Measurements from ENCODE around the gene ZDHHC7. TPM values are rescaled to one million over a fixed set of nuclear protein-coding genes. Genes with fewer than 3 reads are reported as not detected.
A peak's percentile ranks its signal among the peaks of the same experiment; 100 is the strongest.

The ZDHHC7 gene
- total RNA-seq, 1 donor from 2014 or later: 37.3 TPM

DNA sequence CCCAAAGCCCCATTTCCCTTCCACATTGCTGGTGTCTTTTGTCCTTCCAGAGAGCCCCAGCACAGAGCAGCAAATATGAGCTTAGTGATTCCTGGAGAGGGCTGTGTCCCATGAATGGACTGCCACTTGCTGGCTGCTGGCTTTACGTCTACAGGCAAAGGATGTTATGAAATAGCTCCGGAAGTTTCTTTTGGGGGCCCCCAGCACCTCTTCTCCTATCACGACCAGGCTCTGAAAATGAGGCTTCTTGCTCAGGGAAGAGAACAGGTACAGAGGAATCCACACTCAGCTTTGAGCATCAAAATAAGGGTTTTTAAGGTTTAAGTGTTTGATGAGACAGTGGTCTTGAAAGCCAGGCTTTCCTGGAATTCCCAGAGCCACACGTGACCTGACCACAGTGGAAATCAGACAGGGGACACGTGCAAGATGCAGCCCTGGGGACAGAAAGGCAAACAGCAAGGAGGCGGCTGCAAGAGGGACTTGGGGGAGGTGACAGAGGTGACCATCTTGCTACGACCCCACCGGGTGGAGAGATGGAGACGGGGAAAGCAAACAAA, 58.1 kb downstream of the ZDHHC7 start:
- Histone ChIP-seq H3K4me1 (peaks cover 21% of the 10 kb centered on the region), H3K27me3 (no peaks in the 10 kb centered on the region), H3K27ac (peak overlapping the region; percentile 76), H3K4me3 (no peak overlapping the region), H3K9me3 (no peaks in the 10 kb centered on the region), H3K36me3 (no peaks in the 10 kb centered on the region)
- DNase-seq (ENCODE audit: extremely low spot score in 2 of 2): no peak
- intact Hi-C loops (cut with DNase I): loop anchor here (5.0 kb wide), 1 partner anchor 196 kb away; no protein-coding TSS in a partner anchor
- TF ChIP-seq POLR2AphosphoS5 (IDR thresholded peaks at IDR 0.05; ENCODE audit: insufficient read depth in 1 of 2, low read depth in 1 of 2): no peak
- no peak for TF ChIP-seq POLR2A (IDR thresholded peaks at IDR 0.05)
- TF ChIP-seq, protein P1, sequence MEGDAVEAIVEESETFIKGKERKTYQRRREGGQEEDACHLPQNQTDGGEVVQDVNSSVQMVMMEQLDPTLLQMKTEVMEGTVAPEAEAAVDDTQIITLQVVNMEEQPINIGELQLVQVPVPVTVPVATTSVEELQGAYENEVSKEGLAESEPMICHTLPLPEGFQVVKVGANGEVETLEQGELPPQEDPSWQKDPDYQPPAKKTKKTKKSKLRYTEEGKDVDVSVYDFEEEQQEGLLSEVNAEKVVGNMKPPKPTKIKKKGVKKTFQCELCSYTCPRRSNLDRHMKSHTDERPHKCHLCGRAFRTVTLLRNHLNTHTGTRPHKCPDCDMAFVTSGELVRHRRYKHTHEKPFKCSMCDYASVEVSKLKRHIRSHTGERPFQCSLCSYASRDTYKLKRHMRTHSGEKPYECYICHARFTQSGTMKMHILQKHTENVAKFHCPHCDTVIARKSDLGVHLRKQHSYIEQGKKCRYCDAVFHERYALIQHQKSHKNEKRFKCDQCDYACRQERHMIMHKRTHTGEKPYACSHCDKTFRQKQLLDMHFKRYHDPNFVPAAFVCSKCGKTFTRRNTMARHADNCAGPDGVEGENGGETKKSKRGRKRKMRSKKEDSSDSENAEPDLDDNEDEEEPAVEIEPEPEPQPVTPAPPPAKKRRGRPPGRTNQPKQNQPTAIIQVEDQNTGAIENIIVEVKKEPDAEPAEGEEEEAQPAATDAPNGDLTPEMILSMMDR (IDR thresholded peaks at IDR 0.05): no peak

- intact Hi-C loops (cut with DNase I): loop anchor here (5.0 kb wide), 1 partner anchor 195 kb away; no protein-coding TSS in a partner anchor
- TF ChIP-seq POLR2AphosphoS5 (IDR thresholded peaks at IDR 0.05; ENCODE audit: insufficient read depth in 1 of 2, low read depth in 1 of 2) (peak in 1 of 2 donors; percentile 59), POLR2A (IDR thresholded peaks at IDR 0.05) (no peak)
- TF ChIP-seq, protein P1 (IDR thresholded peaks at IDR 0.05): peak; percentile 81 to 94 (median 92)
- H3K27me3 ChIP-seq: no peaks in the 10 kb centered on the region
- no peak overlapping the region for H3K4me3 ChIP-seq
- H3K4me1 ChIP-seq: peaks cover 26% of the 10 kb centered on the region
- H3K9me3 ChIP-seq: no peaks in the 10 kb centered on the region
- no peaks in the 10 kb centered on the region for H3K36me3 ChIP-seq
- DNase-seq (ENCODE audit: extremely low spot score in 2 of 2): no peak
- peak overlapping the region; percentile 76 for H3K27ac ChIP-seq
Observed at GRCh38 chr16:84952335-84953189, 58.8 kb downstream of the ZDHHC7 start.

DNA sequence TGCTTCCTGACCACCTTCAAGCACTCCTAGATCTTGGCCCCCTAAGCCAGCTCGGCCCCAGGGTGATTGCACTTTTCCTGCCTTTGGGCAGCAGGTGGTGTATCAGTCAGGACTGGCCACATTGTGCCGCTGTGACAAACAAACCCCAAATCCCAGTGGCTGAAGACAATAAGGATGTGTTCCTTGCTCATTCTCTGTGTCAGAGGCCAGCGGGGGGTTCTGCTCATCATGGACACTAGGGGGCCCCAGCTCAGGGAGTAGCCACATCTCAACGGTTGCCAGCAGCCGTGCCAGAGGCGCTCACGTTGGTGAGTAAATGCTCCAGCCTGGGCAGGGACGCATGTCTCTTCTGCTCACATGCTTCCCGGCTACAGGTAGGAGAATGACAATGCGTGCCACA, 60.4 kb downstream of the ZDHHC7 start:
- peaks cover 38% of the 10 kb centered on the region for H3K4me1 ChIP-seq
- H3K27ac ChIP-seq: no peak overlapping the region
- H3K36me3 ChIP-seq: no peaks in the 10 kb centered on the region
- H3K9me3 ChIP-seq: no peaks in the 10 kb centered on the region
- TF ChIP-seq POLR2AphosphoS5 (IDR thresholded peaks at IDR 0.05; ENCODE audit: insufficient read depth in 1 of 2, low read depth in 1 of 2) (no peak), POLR2A (IDR thresholded peaks at IDR 0.05) (no peak)
- TF ChIP-seq, protein P1 (IDR thresholded peaks at IDR 0.05): no peak
- H3K27me3 ChIP-seq: no peaks in the 10 kb centered on the region
- DNase-seq (ENCODE audit: extremely low spot score in 2 of 2): no peak
- intact Hi-C loops (cut with DNase I): loop anchor here (5.0 kb wide), 1 partner anchor 194 kb away; no protein-coding TSS in a partner anchor
- H3K4me3 ChIP-seq: no peak overlapping the region

GRCh38 chr16:84949772-84950436, 61.4 kb downstream of the ZDHHC7 start:
- TF ChIP-seq POLR2AphosphoS5 (IDR thresholded peaks at IDR 0.05; ENCODE audit: insufficient read depth in 1 of 2, low read depth in 1 of 2) (no peak), POLR2A (IDR thresholded peaks at IDR 0.05) (no peak)
- TF ChIP-seq, protein P1 (IDR thresholded peaks at IDR 0.05): no peak
- DNase-seq (ENCODE audit: extremely low spot score in 2 of 2): no peak
- H3K4me1 ChIP-seq: peaks cover 38% of the 10 kb centered on the region
- no peak overlapping the region for H3K27ac ChIP-seq
- H3K27me3 ChIP-seq: no peaks in the 10 kb centered on the region
- no peaks in the 10 kb centered on the region for H3K9me3 ChIP-seq
- intact Hi-C loops (cut with DNase I): loop anchor here (5.0 kb wide), 1 partner anchor 193 kb away; no protein-coding TSS in a partner anchor
- H3K4me3 ChIP-seq: no peak overlapping the region
- H3K36me3 ChIP-seq: no peaks in the 10 kb centered on the region

Measured in vagina (tissue), 2 donors.